ENCODE data around the gene PRDM1. TPM values are rescaled to one million over a fixed set of nuclear protein-coding genes. Genes with fewer than 3 reads are reported as not detected.
"Not testable (repeated sequence)": the region's sequence is repeated elsewhere in the genome, so short reads cannot be mapped to it uniquely, and the experiment has no call there.

Gene PRDM1
- total and polyA plus RNA-seq, 8 donors = 5.5 to 11.1 (median 8.8) TPM

GRCh38 chr6:106149472-106150069 lies 63.4 kb downstream of the PRDM1 start:
- H3K27ac ChIP-seq = no peak overlapping the region
- no peak for DNase-seq
- H3K9me3 ChIP-seq = no peaks in the 10 kb centered on the region
- intact Hi-C loops (cut with DNase I) = no loop called here
- no peak for ATAC-seq
- no peak overlapping the region for H3K4me3 ChIP-seq
- TF ChIP-seq CTCF (IDR thresholded peaks at IDR 0.05) = no peak
- H3K36me3 ChIP-seq = no peaks in the 10 kb centered on the region
- H3K4me1 ChIP-seq = no peaks in the 10 kb centered on the region
- H3K27me3 ChIP-seq = no peaks in the 10 kb centered on the region

- H3K27ac ChIP-seq; ATAC-seq; intact Hi-C loops (cut with DNase I); H3K36me3 ChIP-seq; H3K27me3 ChIP-seq; H3K4me1 ChIP-seq; H3K9me3 ChIP-seq; H3K4me3 ChIP-seq; DNase-seq: not testable (repeated sequence)
These were observed 66.3 kb downstream of the PRDM1 start for GRCh38 chr6:106152476-106152875.

GRCh38 chr6:106152952-106153351 lies 66.8 kb downstream of the PRDM1 start:
- no peak for TF ChIP-seq CTCF (IDR thresholded peaks at IDR 0.05)
- DNase-seq (no peak), ATAC-seq (no peak)
- Histone ChIP-seq H3K36me3 (no peaks in the 10 kb centered on the region), H3K27ac (no peak overlapping the region), H3K4me3 (no peak overlapping the region), H3K9me3 (no peaks in the 10 kb centered on the region), H3K27me3 (no peaks in the 10 kb centered on the region), H3K4me1 (no peaks in the 10 kb centered on the region)
- intact Hi-C loops (cut with DNase I) = no loop called here

- Histone ChIP-seq H3K4me3 (no peak overlapping the region), H3K27ac (no peak overlapping the region), H3K9me3 (no peaks in the 10 kb centered on the region), H3K27me3 (no peaks in the 10 kb centered on the region), H3K36me3 (no peaks in the 10 kb centered on the region), H3K4me1 (no peaks in the 10 kb centered on the region)
- ATAC-seq (no peak), DNase-seq (no peak)
- intact Hi-C loops (cut with DNase I) = no loop called here
- TF ChIP-seq CTCF (IDR thresholded peaks at IDR 0.05) = no peak
These were observed 68.2 kb downstream of the PRDM1 start for GRCh38 chr6:106154326-106154725.

GRCh38 chr6:106155219-106155830 lies 69.2 kb downstream of the PRDM1 start:
- no peaks in the 10 kb centered on the region for H3K9me3 ChIP-seq
- no peak overlapping the region for H3K4me3 ChIP-seq
- no peak for DNase-seq
- H3K27ac ChIP-seq = no peak overlapping the region
- no peak for TF ChIP-seq CTCF (IDR thresholded peaks at IDR 0.05)
- H3K27me3 ChIP-seq = no peaks in the 10 kb centered on the region
- ATAC-seq = no peak
- H3K36me3 ChIP-seq = no peaks in the 10 kb centered on the region
- H3K4me1 ChIP-seq = no peaks in the 10 kb centered on the region
- intact Hi-C loops (cut with DNase I) = no loop called here

GRCh38 chr6:106156413-106156812 lies 70.3 kb downstream of the PRDM1 start:
- no peak for TF ChIP-seq CTCF (IDR thresholded peaks at IDR 0.05)
- no peaks in the 10 kb centered on the region for H3K9me3 ChIP-seq
- ATAC-seq (no peak), DNase-seq (no peak)
- no peaks in the 10 kb centered on the region for H3K36me3 ChIP-seq
- no peak overlapping the region for H3K4me3 ChIP-seq
- no peaks in the 10 kb centered on the region for H3K27me3 ChIP-seq
- H3K27ac ChIP-seq = no peak overlapping the region
- intact Hi-C loops (cut with DNase I) = no loop called here
- no peaks in the 10 kb centered on the region for H3K4me1 ChIP-seq

All from left lung (tissue), 10 donors.